ENCODE data around the gene USP28. TPM values are rescaled to one million over a fixed set of nuclear protein-coding genes. Genes with fewer than 3 reads are reported as not detected.
A peak's percentile ranks its signal among the peaks of the same experiment; 100 is the strongest.

USP28 gene
- total RNA-seq, 1 donor from 2014 or later, result 89.8 TPM

DNA sequence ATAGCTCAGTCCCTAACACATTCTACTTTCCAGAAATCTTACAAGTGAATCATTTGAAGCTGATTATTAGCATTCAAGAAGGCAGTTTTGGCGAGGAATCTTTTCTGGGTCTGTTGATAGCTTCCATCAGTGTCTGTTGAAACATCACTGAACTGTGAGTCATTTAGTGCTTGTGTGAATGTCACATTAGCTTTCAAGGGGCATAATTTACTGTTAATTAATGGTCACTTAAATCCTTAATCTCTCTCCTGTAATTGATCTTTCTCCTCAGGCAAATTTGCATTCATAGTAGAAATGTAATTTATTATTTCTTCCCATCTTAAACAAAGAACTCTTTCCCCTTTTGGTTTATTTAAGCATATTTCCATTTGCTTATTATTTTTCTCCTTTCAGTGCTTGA lies 31.8 kb upstream of the USP28 start:
- H3K9me3 Mint-ChIP-seq (ENCODE audit: unreplicated experiment), result no peaks in the 10 kb centered on the region
- H3K27me3 Mint-ChIP-seq (ENCODE audit: unreplicated experiment), result peaks cover 3% of the 10 kb centered on the region
- DNase-seq (ENCODE audit: low spot score), result no peak
- no peak overlapping the region for H3K4me3 Mint-ChIP-seq (ENCODE audit: unreplicated experiment)
- TF ChIP-seq, protein P1, sequence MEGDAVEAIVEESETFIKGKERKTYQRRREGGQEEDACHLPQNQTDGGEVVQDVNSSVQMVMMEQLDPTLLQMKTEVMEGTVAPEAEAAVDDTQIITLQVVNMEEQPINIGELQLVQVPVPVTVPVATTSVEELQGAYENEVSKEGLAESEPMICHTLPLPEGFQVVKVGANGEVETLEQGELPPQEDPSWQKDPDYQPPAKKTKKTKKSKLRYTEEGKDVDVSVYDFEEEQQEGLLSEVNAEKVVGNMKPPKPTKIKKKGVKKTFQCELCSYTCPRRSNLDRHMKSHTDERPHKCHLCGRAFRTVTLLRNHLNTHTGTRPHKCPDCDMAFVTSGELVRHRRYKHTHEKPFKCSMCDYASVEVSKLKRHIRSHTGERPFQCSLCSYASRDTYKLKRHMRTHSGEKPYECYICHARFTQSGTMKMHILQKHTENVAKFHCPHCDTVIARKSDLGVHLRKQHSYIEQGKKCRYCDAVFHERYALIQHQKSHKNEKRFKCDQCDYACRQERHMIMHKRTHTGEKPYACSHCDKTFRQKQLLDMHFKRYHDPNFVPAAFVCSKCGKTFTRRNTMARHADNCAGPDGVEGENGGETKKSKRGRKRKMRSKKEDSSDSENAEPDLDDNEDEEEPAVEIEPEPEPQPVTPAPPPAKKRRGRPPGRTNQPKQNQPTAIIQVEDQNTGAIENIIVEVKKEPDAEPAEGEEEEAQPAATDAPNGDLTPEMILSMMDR (IDR thresholded peaks at IDR 0.05; ENCODE audit: unreplicated experiment), result no peak
- no peak overlapping the region for H3K27ac Mint-ChIP-seq (ENCODE audit: unreplicated experiment)
- peaks cover 2% of the 10 kb centered on the region for H3K4me1 Mint-ChIP-seq (ENCODE audit: unreplicated experiment)
- no peaks in the 10 kb centered on the region for H3K36me3 Mint-ChIP-seq (ENCODE audit: low read depth, unreplicated experiment)

DNA sequence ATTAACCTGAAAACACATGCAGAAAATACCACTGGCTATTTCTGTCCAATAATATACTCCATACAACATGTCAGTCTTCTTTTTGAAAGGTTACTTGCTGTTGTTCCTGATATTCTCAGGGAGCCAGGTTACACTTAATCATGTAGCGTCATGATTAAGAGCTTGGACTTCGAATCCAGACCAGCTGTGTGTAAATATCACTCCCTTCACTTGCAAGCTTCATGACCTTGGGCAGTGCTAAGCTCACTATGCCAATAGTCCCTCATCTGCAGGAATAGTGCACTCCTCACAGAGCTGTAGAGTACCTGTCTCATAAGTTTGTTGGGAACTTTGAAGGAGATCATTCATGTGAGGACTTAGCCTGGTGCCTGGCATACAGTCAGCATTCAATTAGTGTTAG lies 31.1 kb upstream of the USP28 start:
- Mint-ChIP-seq H3K36me3 (ENCODE audit: low read depth, unreplicated experiment) (no peaks in the 10 kb centered on the region), H3K9me3 (ENCODE audit: unreplicated experiment) (no peaks in the 10 kb centered on the region), H3K4me3 (ENCODE audit: unreplicated experiment) (no peak overlapping the region), H3K27ac (ENCODE audit: unreplicated experiment) (no peak overlapping the region), H3K27me3 (ENCODE audit: unreplicated experiment) (peaks cover 2% of the 10 kb centered on the region), H3K4me1 (ENCODE audit: unreplicated experiment) (peaks cover 2% of the 10 kb centered on the region)
- TF ChIP-seq, protein P1 (IDR thresholded peaks at IDR 0.05; ENCODE audit: unreplicated experiment), result no peak
- DNase-seq (ENCODE audit: low spot score), result no peak

DNA sequence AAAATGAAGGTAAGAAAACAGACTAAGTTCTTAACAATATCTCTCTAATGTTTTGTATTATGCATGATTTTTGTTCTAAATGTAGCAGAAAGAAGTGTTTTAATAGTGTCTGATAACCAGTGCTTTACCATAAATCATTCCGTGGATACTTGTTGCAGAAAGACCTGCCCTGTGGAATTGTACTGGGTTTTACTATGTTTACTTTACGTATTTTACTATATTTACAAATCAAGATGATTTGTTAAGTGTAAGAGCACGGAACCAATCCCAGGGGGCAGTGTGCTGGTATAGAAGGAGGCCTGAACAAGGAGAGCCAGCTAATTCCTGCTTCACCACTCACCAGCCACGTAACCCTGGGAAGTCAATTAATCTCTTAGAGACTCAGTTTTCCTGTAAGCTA lies 30.7 kb upstream of the USP28 start:
- no peak overlapping the region for H3K27ac Mint-ChIP-seq (ENCODE audit: unreplicated experiment)
- no peaks in the 10 kb centered on the region for H3K36me3 Mint-ChIP-seq (ENCODE audit: low read depth, unreplicated experiment)
- H3K27me3 Mint-ChIP-seq (ENCODE audit: unreplicated experiment), result peaks cover 2% of the 10 kb centered on the region
- peaks cover 2% of the 10 kb centered on the region for H3K4me1 Mint-ChIP-seq (ENCODE audit: unreplicated experiment)
- no peaks in the 10 kb centered on the region for H3K9me3 Mint-ChIP-seq (ENCODE audit: unreplicated experiment)
- TF ChIP-seq, protein P1 (IDR thresholded peaks at IDR 0.05; ENCODE audit: unreplicated experiment), result peak; percentile 23
- no peak overlapping the region for H3K4me3 Mint-ChIP-seq (ENCODE audit: unreplicated experiment)
- DNase-seq (ENCODE audit: low spot score), result peak; percentile 35

DNA sequence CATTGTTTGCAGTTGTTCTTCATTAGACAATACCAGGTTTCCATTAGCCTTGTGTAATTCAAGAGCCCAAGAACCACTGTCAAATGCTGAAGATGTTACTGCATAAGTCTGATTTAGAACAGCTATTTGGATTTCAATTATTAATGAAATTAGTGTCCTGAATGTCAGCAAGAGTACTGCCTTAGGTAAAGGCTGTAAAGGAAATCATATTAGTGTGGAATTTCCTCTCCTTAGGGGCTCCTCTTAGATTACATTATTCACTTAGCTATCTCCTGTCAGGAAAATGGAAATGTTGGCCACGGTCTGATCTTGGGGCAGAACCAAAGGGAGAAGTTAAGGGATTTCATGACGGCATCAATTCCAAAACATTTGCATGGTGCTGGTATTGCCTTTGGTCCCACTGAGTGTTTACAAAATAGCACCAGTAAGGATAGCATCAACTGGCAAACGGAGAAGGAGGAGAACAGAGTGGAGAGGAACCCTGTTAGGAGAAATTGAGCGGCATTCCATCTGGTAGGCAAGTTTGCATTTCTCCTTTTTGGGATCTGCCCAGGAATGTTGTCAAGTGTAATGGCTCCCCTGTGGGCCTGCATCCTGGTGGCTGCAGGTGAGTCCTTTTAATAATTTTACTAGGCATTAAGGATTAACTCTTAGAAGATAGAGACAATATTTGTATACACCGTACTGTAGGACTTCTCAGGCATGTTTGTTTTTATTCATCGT lies 29.2 kb upstream of the USP28 start, which contains the start of gene HTR3B:
HTR3B (plus strand) TSS at position 418 of the 723 bp plus-strand sequence; CDS start at position 556, 138 bp downstream.
- no peak within 1 kb of the TSS for H3K27ac Mint-ChIP-seq (ENCODE audit: unreplicated experiment)
- H3K9me3 Mint-ChIP-seq (ENCODE audit: unreplicated experiment), result no peaks in the 10 kb centered on the region
- H3K27me3 Mint-ChIP-seq (ENCODE audit: unreplicated experiment), result peaks cover 2% of the 10 kb centered on the region
- H3K36me3 Mint-ChIP-seq (ENCODE audit: low read depth, unreplicated experiment), result no peaks in the 10 kb centered on the region
- peaks cover 2% of the 10 kb centered on the region for H3K4me1 Mint-ChIP-seq (ENCODE audit: unreplicated experiment)
- no peak within 1 kb of the TSS for H3K4me3 Mint-ChIP-seq (ENCODE audit: unreplicated experiment)
- TF ChIP-seq, protein P1 (IDR thresholded peaks at IDR 0.05; ENCODE audit: unreplicated experiment), result no peak
- no peak for DNase-seq (ENCODE audit: low spot score)

DNA sequence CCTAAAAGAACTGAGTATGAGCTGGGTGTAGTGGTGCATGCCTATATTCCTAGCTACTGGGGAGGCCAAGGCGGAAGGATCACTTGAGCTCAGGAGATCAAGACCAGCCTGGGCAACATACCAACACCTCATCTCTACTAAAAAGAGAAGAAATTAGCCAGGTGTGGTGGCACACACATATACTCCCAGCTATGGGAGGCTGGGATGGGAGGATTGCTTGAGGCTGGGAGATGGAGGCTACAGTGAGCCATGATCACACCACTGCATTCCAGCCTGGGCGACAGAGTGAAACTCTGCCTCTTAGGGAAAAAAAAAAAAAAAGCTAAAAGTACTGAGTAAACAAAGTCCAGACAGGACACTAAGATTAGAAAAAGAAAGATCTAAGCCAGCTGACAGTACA lies 25.8 kb upstream of the USP28 start:
- Mint-ChIP-seq H3K9me3 (ENCODE audit: unreplicated experiment) (no peaks in the 10 kb centered on the region), H3K4me3 (ENCODE audit: unreplicated experiment) (no peak overlapping the region), H3K27ac (ENCODE audit: unreplicated experiment) (no peak overlapping the region), H3K27me3 (ENCODE audit: unreplicated experiment) (peaks cover 2% of the 10 kb centered on the region), H3K36me3 (ENCODE audit: low read depth, unreplicated experiment) (no peaks in the 10 kb centered on the region), H3K4me1 (ENCODE audit: unreplicated experiment) (peaks cover 9% of the 10 kb centered on the region)
- TF ChIP-seq, protein P1 (IDR thresholded peaks at IDR 0.05; ENCODE audit: unreplicated experiment), result no peak
- no peak for DNase-seq (ENCODE audit: low spot score)
